Neural crest cell (in vitro differentiated cells): Measurements from ENCODE around the gene CLSTN2. TPM values are rescaled to one million over a fixed set of nuclear protein-coding genes. Genes with fewer than 3 reads are reported as not detected.

Source experiments
- DNase-seq: peaks from one replicate; pipeline ENCODE4 v3.0.0; 2021; ENCODE audit warnings: low read depth, mixed read lengths, low spot score
- H3K27ac Mint-ChIP-seq: one replicate; pipeline ENCODE4 v1.8.0; 2021; ENCODE audit warnings: mild to moderate bottlenecking, mixed read lengths; ENCODE audit not compliant: unreplicated experiment
- H3K27me3 Mint-ChIP-seq: 2 replicates; pipeline ENCODE4 v1.8.0; 2021; ENCODE audit warnings: low read depth, mild to moderate bottlenecking, mixed read lengths
- H3K36me3 Mint-ChIP-seq: 2 replicates; pipeline ENCODE4 v1.8.0; 2021; ENCODE audit warnings: low read depth, mild to moderate bottlenecking, mixed read lengths
- H3K4me1 Mint-ChIP-seq: 2 replicates; pipeline ENCODE4 v1.8.0; 2021; ENCODE audit warnings: mixed read lengths
- H3K4me3 Mint-ChIP-seq: one replicate; pipeline ENCODE4 v1.8.0; 2021; ENCODE audit warnings: mild to moderate bottlenecking, mixed read lengths
- H3K9me3 Mint-ChIP-seq: 2 replicates; pipeline ENCODE4 v1.8.0; 2021; ENCODE audit warnings: mixed read lengths
- total RNA-seq: library from RNA; stranded (reverse); gene quantifications from 2 replicates; pipeline ENCODE4 v1.2.1, GENCODE V29; 2021
- TF ChIP-seq, protein P1 (sequence below): fragments of 200-600 bp; sonication (generic); conservative IDR thresholded peaks from 2 replicates; pipeline ENCODE4 v1.5.0; 2021; ENCODE audit warnings: antibody characterized with exemption, mild to moderate bottlenecking

The CLSTN2 gene
- total RNA-seq, 1 donor from 2014 or later: 1.9 TPM

DNA sequence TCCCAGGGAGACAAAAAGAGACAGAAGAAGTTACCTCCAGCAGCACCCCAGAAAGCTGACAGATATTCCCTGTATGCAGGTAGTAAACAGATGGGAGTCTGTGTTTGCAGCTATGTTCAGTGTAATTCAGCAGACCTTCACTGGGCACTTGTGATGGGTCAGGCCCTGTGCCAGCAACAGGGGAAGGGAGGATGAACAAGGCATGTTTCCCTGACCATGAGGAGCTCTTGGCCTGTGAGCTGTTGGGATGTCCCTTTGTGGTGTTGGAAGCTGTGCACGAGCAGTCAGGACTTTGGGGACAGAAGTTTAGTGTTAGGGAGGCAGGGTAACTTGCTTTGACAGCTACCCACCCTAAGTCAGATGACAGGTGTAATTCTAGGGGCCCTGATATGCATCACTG lies 636.9 kb downstream of the CLSTN2 start:
- H3K36me3 Mint-ChIP-seq: no peaks in the 10 kb centered on the region
- DNase-seq: no peak
- H3K27me3 Mint-ChIP-seq: no peaks in the 10 kb centered on the region
- TF ChIP-seq, protein P1, sequence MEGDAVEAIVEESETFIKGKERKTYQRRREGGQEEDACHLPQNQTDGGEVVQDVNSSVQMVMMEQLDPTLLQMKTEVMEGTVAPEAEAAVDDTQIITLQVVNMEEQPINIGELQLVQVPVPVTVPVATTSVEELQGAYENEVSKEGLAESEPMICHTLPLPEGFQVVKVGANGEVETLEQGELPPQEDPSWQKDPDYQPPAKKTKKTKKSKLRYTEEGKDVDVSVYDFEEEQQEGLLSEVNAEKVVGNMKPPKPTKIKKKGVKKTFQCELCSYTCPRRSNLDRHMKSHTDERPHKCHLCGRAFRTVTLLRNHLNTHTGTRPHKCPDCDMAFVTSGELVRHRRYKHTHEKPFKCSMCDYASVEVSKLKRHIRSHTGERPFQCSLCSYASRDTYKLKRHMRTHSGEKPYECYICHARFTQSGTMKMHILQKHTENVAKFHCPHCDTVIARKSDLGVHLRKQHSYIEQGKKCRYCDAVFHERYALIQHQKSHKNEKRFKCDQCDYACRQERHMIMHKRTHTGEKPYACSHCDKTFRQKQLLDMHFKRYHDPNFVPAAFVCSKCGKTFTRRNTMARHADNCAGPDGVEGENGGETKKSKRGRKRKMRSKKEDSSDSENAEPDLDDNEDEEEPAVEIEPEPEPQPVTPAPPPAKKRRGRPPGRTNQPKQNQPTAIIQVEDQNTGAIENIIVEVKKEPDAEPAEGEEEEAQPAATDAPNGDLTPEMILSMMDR: no peak
- H3K4me1 Mint-ChIP-seq: no peaks in the 10 kb centered on the region
- no peak overlapping the region for H3K4me3 Mint-ChIP-seq
- no peak overlapping the region for H3K27ac Mint-ChIP-seq
- no peaks in the 10 kb centered on the region for H3K9me3 Mint-ChIP-seq

DNA sequence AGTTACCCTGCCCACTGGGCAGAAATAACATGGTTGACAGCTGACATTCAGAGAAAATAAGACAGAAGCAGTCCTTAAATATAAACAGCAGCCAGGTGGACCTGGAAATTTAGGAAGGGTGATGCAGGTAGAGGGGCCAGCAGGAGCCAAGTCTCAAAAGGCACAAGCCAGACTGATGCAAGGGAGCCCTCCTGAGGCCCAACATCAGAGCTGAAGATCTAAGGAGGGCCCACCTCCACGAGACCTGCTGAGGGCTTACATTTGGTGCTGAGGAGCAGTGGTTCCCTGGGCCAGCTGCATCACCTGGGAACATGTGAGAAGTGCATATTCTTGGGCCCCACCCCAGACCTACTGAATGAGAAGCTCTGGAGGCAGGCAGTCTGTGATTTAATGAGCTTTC lies 637.3 kb downstream of the CLSTN2 start:
- TF ChIP-seq, protein P1: no peak
- Mint-ChIP-seq H3K36me3 (no peaks in the 10 kb centered on the region), H3K4me1 (no peaks in the 10 kb centered on the region), H3K4me3 (no peak overlapping the region), H3K9me3 (no peaks in the 10 kb centered on the region), H3K27me3 (no peaks in the 10 kb centered on the region), H3K27ac (no peak overlapping the region)
- no peak for DNase-seq

DNA sequence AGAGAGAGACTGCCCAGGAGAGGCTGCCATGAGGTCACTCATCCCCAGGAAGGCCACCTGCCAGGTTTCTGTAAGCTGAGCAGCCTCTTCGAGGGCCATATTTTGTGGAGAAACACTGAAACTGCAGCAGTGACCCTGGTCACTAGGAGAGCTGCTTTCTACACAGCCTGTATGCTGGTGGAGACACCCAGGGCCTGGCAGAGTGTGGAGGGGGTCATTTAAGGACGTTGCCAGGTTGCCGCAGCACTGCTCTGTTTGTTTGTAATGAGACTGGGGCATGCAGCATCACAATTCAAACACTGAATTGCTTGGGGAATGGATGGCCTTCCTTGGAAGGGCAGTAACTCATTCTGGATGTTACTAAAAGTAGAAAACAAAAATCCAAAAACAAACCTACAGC lies 638.0 kb downstream of the CLSTN2 start:
- no peaks in the 10 kb centered on the region for H3K36me3 Mint-ChIP-seq
- no peaks in the 10 kb centered on the region for H3K4me1 Mint-ChIP-seq
- H3K27ac Mint-ChIP-seq: no peak overlapping the region
- H3K9me3 Mint-ChIP-seq: no peaks in the 10 kb centered on the region
- TF ChIP-seq, protein P1: no peak
- H3K27me3 Mint-ChIP-seq: no peaks in the 10 kb centered on the region
- no peak overlapping the region for H3K4me3 Mint-ChIP-seq
- DNase-seq: no peak

DNA sequence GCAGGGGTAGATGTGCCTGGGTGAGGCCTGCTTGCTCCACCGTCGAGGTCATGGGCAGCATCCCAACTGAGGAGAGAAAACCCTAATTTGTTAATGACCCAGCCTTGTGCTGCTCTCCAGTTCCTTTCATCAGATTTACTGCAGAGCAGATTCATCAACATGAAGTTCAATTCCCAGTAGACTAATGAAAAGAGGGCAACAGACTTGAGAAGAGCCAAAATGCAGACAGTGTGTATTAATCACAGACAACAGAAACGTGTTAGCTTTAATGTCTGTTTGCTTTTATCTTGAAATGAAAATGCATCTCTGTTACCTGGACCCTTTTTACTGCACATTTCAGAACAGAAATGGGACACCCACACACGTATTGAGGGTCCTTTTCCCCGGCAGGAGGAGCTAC lies 639.4 kb downstream of the CLSTN2 start:
- H3K4me3 Mint-ChIP-seq: no peak overlapping the region
- no peak for DNase-seq
- H3K27me3 Mint-ChIP-seq: no peaks in the 10 kb centered on the region
- H3K36me3 Mint-ChIP-seq: no peaks in the 10 kb centered on the region
- no peaks in the 10 kb centered on the region for H3K9me3 Mint-ChIP-seq
- H3K27ac Mint-ChIP-seq: no peak overlapping the region
- TF ChIP-seq, protein P1: no peak
- H3K4me1 Mint-ChIP-seq: no peaks in the 10 kb centered on the region

- Mint-ChIP-seq H3K4me3 (no peak overlapping the region), H3K36me3 (no peaks in the 10 kb centered on the region), H3K27me3 (no peaks in the 10 kb centered on the region), H3K27ac (no peak overlapping the region), H3K9me3 (no peaks in the 10 kb centered on the region), H3K4me1 (no peaks in the 10 kb centered on the region)
- no peak for DNase-seq
- TF ChIP-seq, protein P1: no peak
These were observed 641.5 kb downstream of the CLSTN2 start for GRCh38 chr3:140576449-140576848.

- Mint-ChIP-seq H3K36me3 (no peaks in the 10 kb centered on the region), H3K27me3 (no peaks in the 10 kb centered on the region), H3K27ac (no peak overlapping the region), H3K4me1 (no peaks in the 10 kb centered on the region), H3K4me3 (no peak overlapping the region), H3K9me3 (no peaks in the 10 kb centered on the region)
- DNase-seq: no peak
- TF ChIP-seq, protein P1: no peak
These were observed 642.9 kb downstream of the CLSTN2 start for GRCh38 chr3:140577911-140578310.
